Activated CD4-positive, alpha-beta T cell treated with anti-CD3 and anti-CD28 coated beads for 1 hour (primary cell): ENCODE data around the gene RIMBP2.

Experiments used
- DNase-seq: peaks from one replicate; pipeline ENCODE4 v3.0.0-alpha.2; 2020

Gene RIMBP2

GRCh38 chr12:130455161-130455560 is 260.9 kb downstream of the RIMBP2 start:
- DNase-seq = no peak

- no peak for DNase-seq
Measured at GRCh38 chr12:130454296-130454695, 261.8 kb downstream of the RIMBP2 start.

GRCh38 chr12:130452546-130452945 is 263.6 kb downstream of the RIMBP2 start:
- no peak for DNase-seq

- no peak for DNase-seq
Measured at GRCh38 chr12:130451001-130451930, 264.8 kb downstream of the RIMBP2 start.

- DNase-seq = no peak
Measured at GRCh38 chr12:130449291-130449690, 266.8 kb downstream of the RIMBP2 start.

- DNase-seq = no peak
Measured at GRCh38 chr12:130448044-130448821, 267.9 kb downstream of the RIMBP2 start.

- no peak for DNase-seq
Measured at GRCh38 chr12:130447655-130447965, 268.5 kb downstream of the RIMBP2 start.

GRCh38 chr12:130446846-130447654 is 269.0 kb downstream of the RIMBP2 start:
- no peak for DNase-seq

GRCh38 chr12:130444986-130445385 is 271.1 kb downstream of the RIMBP2 start:
- no peak for DNase-seq

- no peak for DNase-seq
Measured at GRCh38 chr12:130444061-130444460, 272.0 kb downstream of the RIMBP2 start.

GRCh38 chr12:130441771-130442760 is 274.0 kb downstream of the RIMBP2 start:
- DNase-seq = no peak

- no peak for DNase-seq
Measured at GRCh38 chr12:130440411-130441080, 275.6 kb downstream of the RIMBP2 start.

- DNase-seq = no peak
Measured at GRCh38 chr12:130439250-130439649, 276.8 kb downstream of the RIMBP2 start.

GRCh38 chr12:130438711-130439110 is 277.4 kb downstream of the RIMBP2 start:
- no peak for DNase-seq

GRCh38 chr12:130438243-130438620 is 277.9 kb downstream of the RIMBP2 start:
- no peak for DNase-seq

GRCh38 chr12:130437555-130438242 is 278.4 kb downstream of the RIMBP2 start:
- DNase-seq = no peak

- no peak for DNase-seq
Measured at GRCh38 chr12:130436741-130437501, 279.2 kb downstream of the RIMBP2 start.

- no peak for DNase-seq
Measured at GRCh38 chr12:130435826-130436225, 280.3 kb downstream of the RIMBP2 start.

GRCh38 chr12:130435331-130435730 is 280.8 kb downstream of the RIMBP2 start:
- no peak for DNase-seq

- no peak for DNase-seq
Measured at GRCh38 chr12:130434560-130434959, 281.5 kb downstream of the RIMBP2 start.
